ENCODE results near the gene KSR2. TPM values are rescaled to one million over a fixed set of nuclear protein-coding genes. Genes with fewer than 3 reads are reported as not detected.
"Not testable (repeated sequence)": the region's sequence is repeated elsewhere in the genome, so short reads cannot be mapped to it uniquely, and the experiment has no call there.

The KSR2 gene
- total RNA-seq, 1 donor from 2014 or later, result not detected

DNA sequence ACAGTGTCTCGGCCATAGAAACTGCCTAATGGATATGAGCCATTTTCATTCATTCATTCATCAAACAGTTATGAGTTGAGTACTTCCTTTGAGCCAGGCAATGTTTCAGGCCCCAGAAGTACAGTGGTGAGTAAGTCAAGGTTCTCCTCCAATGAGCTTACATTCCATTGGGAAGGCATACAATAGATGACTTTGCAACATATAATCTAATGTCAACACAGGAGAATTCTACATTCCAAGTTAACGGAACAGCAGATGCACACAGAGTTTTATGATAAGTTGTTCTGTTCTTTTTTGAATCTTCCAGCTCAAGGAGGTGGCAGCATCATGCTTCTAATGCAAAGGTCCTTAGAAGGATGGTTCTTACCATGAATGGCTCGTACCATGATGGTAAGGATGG lies 44.5 kb upstream of the KSR2 start:
- DNase-seq (ENCODE audit: low read depth) (peak; percentile 26), FAIRE-seq (no peak)
- no peak overlapping the region for H3K4me3 ChIP-seq (ENCODE audit: low read depth, low read length)
- TF ChIP-seq CTCF (IDR thresholded peaks at IDR 0.05; ENCODE audit: insufficient read depth, low read length, severe bottlenecking), result no peak
- no peaks in the 10 kb centered on the region for H3K36me3 ChIP-seq (ENCODE audit: control insufficient read depth, insufficient read depth, low read length)
- H3K27me3 ChIP-seq (ENCODE audit: control insufficient read depth, insufficient read depth, low read length), result no peaks in the 10 kb centered on the region

GRCh38 chr12:118011961-118012360 lies 43.2 kb upstream of the KSR2 start:
- DNase-seq (ENCODE audit: low read depth) (no peak), FAIRE-seq (no peak)
- no peaks in the 10 kb centered on the region for H3K36me3 ChIP-seq (ENCODE audit: control insufficient read depth, insufficient read depth, low read length)
- TF ChIP-seq CTCF (IDR thresholded peaks at IDR 0.05; ENCODE audit: insufficient read depth, low read length, severe bottlenecking), result no peak
- H3K4me3 ChIP-seq (ENCODE audit: low read depth, low read length), result no peak overlapping the region
- H3K27me3 ChIP-seq (ENCODE audit: control insufficient read depth, insufficient read depth, low read length), result no peaks in the 10 kb centered on the region

DNA sequence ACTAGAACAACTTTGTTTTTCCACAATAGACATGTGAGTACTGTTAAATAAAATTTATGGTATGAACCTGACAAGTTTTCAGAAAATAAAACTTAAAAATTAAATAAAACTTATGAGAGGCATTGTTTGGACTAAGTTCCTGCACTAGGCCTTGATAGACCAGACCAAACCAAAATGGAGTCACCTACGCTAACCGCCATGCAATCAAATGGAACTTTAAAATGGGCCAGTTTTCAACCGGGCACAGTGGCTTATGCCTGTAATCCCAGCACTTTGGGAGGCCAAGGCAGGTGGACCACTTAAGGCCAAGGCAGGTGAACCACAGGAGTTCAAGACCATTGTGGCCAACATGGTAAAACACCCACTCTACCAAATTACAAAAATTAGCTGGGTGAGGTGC lies 42.6 kb upstream of the KSR2 start:
- FAIRE-seq (no peak), DNase-seq (ENCODE audit: low read depth) (no peak)
- no peaks in the 10 kb centered on the region for H3K36me3 ChIP-seq (ENCODE audit: control insufficient read depth, insufficient read depth, low read length)
- TF ChIP-seq CTCF (IDR thresholded peaks at IDR 0.05; ENCODE audit: insufficient read depth, low read length, severe bottlenecking), result no peak
- H3K27me3 ChIP-seq (ENCODE audit: control insufficient read depth, insufficient read depth, low read length), result no peaks in the 10 kb centered on the region
- no peak overlapping the region for H3K4me3 ChIP-seq (ENCODE audit: low read depth, low read length)

DNA sequence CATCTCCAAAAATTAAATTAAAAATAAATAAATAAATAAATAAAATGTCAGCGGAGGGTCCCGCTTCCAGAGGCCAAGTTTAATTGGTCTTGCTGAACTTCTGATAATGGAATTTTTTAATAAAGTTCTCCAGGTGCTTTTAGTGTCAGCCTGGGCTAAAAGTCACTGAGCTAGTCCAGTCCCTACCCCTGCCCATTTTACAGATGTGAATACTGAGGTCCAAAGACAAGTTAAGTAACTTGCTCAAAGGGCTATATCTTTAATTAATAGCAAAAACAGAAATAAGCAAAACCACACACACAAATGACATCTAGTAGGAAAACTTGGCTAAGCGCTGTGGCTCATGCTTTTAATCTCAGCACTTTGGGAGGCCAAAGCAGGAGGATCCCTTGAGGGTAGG lies 42.1 kb upstream of the KSR2 start:
- no peaks in the 10 kb centered on the region for H3K36me3 ChIP-seq (ENCODE audit: control insufficient read depth, insufficient read depth, low read length)
- no peaks in the 10 kb centered on the region for H3K27me3 ChIP-seq (ENCODE audit: control insufficient read depth, insufficient read depth, low read length)
- H3K4me3 ChIP-seq (ENCODE audit: low read depth, low read length), result no peak overlapping the region
- FAIRE-seq (no peak), DNase-seq (ENCODE audit: low read depth) (no peak)
- TF ChIP-seq CTCF (IDR thresholded peaks at IDR 0.05; ENCODE audit: insufficient read depth, low read length, severe bottlenecking), result no peak

GRCh38 chr12:117999806-118000205 lies 31.0 kb upstream of the KSR2 start:
- not testable (repeated sequence) for DNase-seq (ENCODE audit: low read depth); H3K27me3 ChIP-seq (ENCODE audit: control insufficient read depth, insufficient read depth, low read length); H3K36me3 ChIP-seq (ENCODE audit: control insufficient read depth, insufficient read depth, low read length); FAIRE-seq; H3K4me3 ChIP-seq (ENCODE audit: low read depth, low read length)

GRCh38 chr12:117998719-117999118 lies 29.9 kb upstream of the KSR2 start:
- Histone ChIP-seq H3K4me3 (ENCODE audit: low read depth, low read length) (no peak overlapping the region), H3K36me3 (ENCODE audit: control insufficient read depth, insufficient read depth, low read length) (no peaks in the 10 kb centered on the region), H3K27me3 (ENCODE audit: control insufficient read depth, insufficient read depth, low read length) (no peaks in the 10 kb centered on the region)
- DNase-seq (ENCODE audit: low read depth), result no peak
- TF ChIP-seq CTCF (IDR thresholded peaks at IDR 0.05; ENCODE audit: insufficient read depth, low read length, severe bottlenecking), result no peak
- no peak for FAIRE-seq
